HCEC 1CT (cell line): Measurements from ENCODE around the gene ANKRD44.

ENCODE experiments used
- DNase-seq: peaks from one replicate; pipeline ENCODE4 v3.0.0-alpha.2; 2017

ANKRD44 gene

GRCh38 chr2:197137826-197138477, 172.6 kb downstream of the ANKRD44 start:
- peak; percentile 10 for DNase-seq

GRCh38 chr2:197137231-197137630, 173.3 kb downstream of the ANKRD44 start:
- DNase-seq = peak; percentile 55

- no peak for DNase-seq
These were observed 174.1 kb downstream of the ANKRD44 start for GRCh38 chr2:197136452-197136851.

- DNase-seq = no peak
These were observed 174.8 kb downstream of the ANKRD44 start for GRCh38 chr2:197135806-197136205.

GRCh38 chr2:197134206-197134605, 176.4 kb downstream of the ANKRD44 start:
- DNase-seq = peak; percentile 4

- DNase-seq = no peak
These were observed 179.1 kb downstream of the ANKRD44 start for GRCh38 chr2:197131558-197131855.

GRCh38 chr2:197130318-197130717, 180.3 kb downstream of the ANKRD44 start:
- no peak for DNase-seq

GRCh38 chr2:197128897-197129296, 181.7 kb downstream of the ANKRD44 start:
- DNase-seq = no peak

- DNase-seq = no peak
These were observed 182.5 kb downstream of the ANKRD44 start for GRCh38 chr2:197128126-197128525.

GRCh38 chr2:197126630-197127352, 183.8 kb downstream of the ANKRD44 start:
- DNase-seq = no peak

- DNase-seq = peak; percentile 38
These were observed 185.8 kb downstream of the ANKRD44 start for GRCh38 chr2:197124639-197125390.

GRCh38 chr2:197122821-197123220, 187.8 kb downstream of the ANKRD44 start:
- DNase-seq = no peak

GRCh38 chr2:197121756-197122385, 188.7 kb downstream of the ANKRD44 start:
- no peak for DNase-seq

GRCh38 chr2:197121255-197121654, 189.3 kb downstream of the ANKRD44 start:
- DNase-seq = no peak

GRCh38 chr2:197116306-197116879, 194.2 kb downstream of the ANKRD44 start:
- no peak for DNase-seq

GRCh38 chr2:197115325-197115724, 195.3 kb downstream of the ANKRD44 start:
- no peak for DNase-seq

- peak; percentile 45 for DNase-seq
These were observed 197.3 kb downstream of the ANKRD44 start for GRCh38 chr2:197113275-197113711.

GRCh38 chr2:197109326-197109725, 201.3 kb downstream of the ANKRD44 start:
- no peak for DNase-seq

- DNase-seq = peak; percentile 64
These were observed 201.8 kb downstream of the ANKRD44 start for GRCh38 chr2:197108758-197109157.

GRCh38 chr2:197107291-197108269, 203.0 kb downstream of the ANKRD44 start:
- DNase-seq = peak; percentile 69

- no peak for DNase-seq
These were observed 207.2 kb downstream of the ANKRD44 start for GRCh38 chr2:197103363-197103762.

- no peak for DNase-seq
These were observed 208.3 kb downstream of the ANKRD44 start for GRCh38 chr2:197102231-197102630.
